Upper lobe of left lung (tissue), 4 donors: ENCODE data around the gene KSR2.

Experiments used
- CTCF ChIP-seq, 6 experiments: fragments of 450-650 bp in 4 of 6; fragments of 200-600 bp in 2 of 6; sonication (generic) in 2 of 6; IDR thresholded peaks; one replicate each; pipeline ENCODE4 v1.5.1; 2016 to 2019; ENCODE audit warnings: antibody characterized with exemption in 6 of 6
- POLR2A ChIP-seq, 4 donors: fragments of 450-650 bp; IDR thresholded peaks; one replicate each; pipeline ENCODE4 v1.5.1; 2016 to 2017; ENCODE audit warnings: antibody characterized with exemption in 4 of 4, mild to moderate bottlenecking in 2 of 4
- POLR2AphosphoS5 ChIP-seq, 2 donors: sonication (generic); formaldehyde crosslinking; IDR thresholded peaks; one replicate each; pipeline ENCODE4 v1.5.1; 2017; ENCODE audit warnings: antibody characterized with exemption in 2 of 2

- TF ChIP-seq CTCF (IDR thresholded peaks at IDR 0.05) (no peak), POLR2A (IDR thresholded peaks at IDR 0.05) (no peak), POLR2AphosphoS5 (IDR thresholded peaks at IDR 0.05) (no peak)
Measured at GRCh38 chr12:117561990-117562389, 406.8 kb downstream of the KSR2 start.
